IMR-90 (cell line): ENCODE measurements around the gene C1QL4. TPM values are rescaled to one million over a fixed set of nuclear protein-coding genes. Genes with fewer than 3 reads are reported as not detected.

Experiments
- ATAC-seq: fragments of 200-7000 bp; cut with Tn5 transposase; 2 replicates; pipeline ENCODE4 v1.9.1; 2020; ENCODE audit warnings: low read depth, mild to moderate bottlenecking, moderate library complexity
- BruUV-seq: library from RNA; stranded (reverse); fragments of 400-500 nt; replicated peaks from 2 replicates; lab custom pipeline; 2021; lab: Mats Ljungman, UMichigan
- CTCF ChIA-PET: fragments of 300-600 bp; formaldehyde crosslinking; extraction: SDS; loops from one replicate; lab custom pipeline; 2021; ENCODE audit warnings: antibody characterized with exemption; lab: Yijun Ruan, JAX
- POLR2A ChIA-PET: fragments of 300-600 bp; sonication (Branson Sonifier 250); formaldehyde crosslinking; loops from one replicate; lab custom pipeline; 2022; ENCODE audit warnings: antibody characterized with exemption; ENCODE audit not compliant: unreplicated experiment; lab: Charles Lee
- DNase-seq: peaks from one replicate; pipeline ENCODE4 v3.0.0; 2013
- H2AFZ ChIP-seq: replicated peaks from 2 replicates; pipeline ENCODE3; 2013; ENCODE audit warnings: low read length, mild to moderate bottlenecking; ENCODE audit not compliant: poor library complexity
- H2AK5ac ChIP-seq: 2 replicates; pipeline ENCODE4 v1.6.1; 2013; ENCODE audit warnings: low read depth, low read length, inconsistent platforms
- H2AK9ac ChIP-seq: replicated peaks from 2 replicates; pipeline ENCODE3; 2013; ENCODE audit warnings: mild to moderate bottlenecking, low read depth, low read length, moderate library complexity; ENCODE audit not compliant: poor library complexity
- H2BK120ac ChIP-seq: 2 replicates; pipeline ENCODE4 v1.6.1; 2013; ENCODE audit warnings: low read depth, low read length, inconsistent platforms
- H2BK15ac ChIP-seq: 3 replicates; pipeline ENCODE4 v1.6.1; 2013; ENCODE audit warnings: low read depth, low read length, inconsistent platforms
- H2BK20ac ChIP-seq: 2 replicates; pipeline ENCODE4 v1.6.1; 2013; ENCODE audit warnings: low read depth, mild to moderate bottlenecking, inconsistent platforms, low read length, moderate library complexity
- H2BK5ac ChIP-seq: 2 replicates; pipeline ENCODE4 v1.6.1; 2013; ENCODE audit warnings: mild to moderate bottlenecking, low read depth, low read length, inconsistent platforms; ENCODE audit not compliant: poor library complexity, severe bottlenecking
- H3K14ac ChIP-seq: replicated peaks from 2 replicates; pipeline ENCODE4 v1.6.1; 2013; ENCODE audit warnings: low read depth, low read length, inconsistent platforms
- H3K18ac ChIP-seq: 2 replicates; pipeline ENCODE4 v1.6.1; 2013; ENCODE audit warnings: low read depth, low read length, control low read depth
- H3K23ac ChIP-seq: 2 replicates; pipeline ENCODE4 v1.6.1; 2013; ENCODE audit warnings: low read depth, low read length, inconsistent platforms
- H3K27ac ChIP-seq: 2 replicates; pipeline ENCODE4 v1.5.1; 2013; ENCODE audit warnings: mild to moderate bottlenecking, control low read depth, low read length; ENCODE audit not compliant: insufficient read depth
- H3K27me3 ChIP-seq: 2 replicates; pipeline ENCODE4 v1.6.1; 2013; ENCODE audit warnings: low read length; ENCODE audit not compliant: control insufficient read depth, insufficient read depth
- H3K36me3 ChIP-seq: 2 replicates; pipeline ENCODE4 v1.6.1; 2013; ENCODE audit warnings: low read length, mixed read lengths; ENCODE audit not compliant: control insufficient read depth, insufficient read depth
- H3K4ac ChIP-seq: 2 replicates; pipeline ENCODE4 v1.6.1; 2013; ENCODE audit warnings: low read depth, low read length, inconsistent platforms
- H3K4me1 ChIP-seq: 2 replicates; pipeline ENCODE4 v1.6.1; 2013; ENCODE audit warnings: low read length, mixed read lengths; ENCODE audit not compliant: control insufficient read depth, insufficient read depth
- H3K4me2 ChIP-seq: 2 replicates; pipeline ENCODE4 v1.6.1; 2013; ENCODE audit warnings: low read depth, mild to moderate bottlenecking, control low read depth, low read length, moderate library complexity
- H3K4me3 ChIP-seq: 2 replicates; pipeline ENCODE4 v1.5.1; 2013; ENCODE audit warnings: low read depth, mild to moderate bottlenecking, control low read depth, low read length, moderate library complexity; ENCODE audit not compliant: insufficient read depth
- H3K56ac ChIP-seq: 2 replicates; pipeline ENCODE4 v1.6.1; 2013; ENCODE audit warnings: low read length, inconsistent platforms; ENCODE audit not compliant: insufficient read depth; ENCODE audit errors: extremely low read depth
- H3K79me1 ChIP-seq, 2 experiments: 2 replicates each; pipeline ENCODE4 v1.6.1; 2013; ENCODE audit warnings: low read length in 2 of 2, inconsistent platforms in 1 of 2, low read depth in 1 of 2
- H3K9ac ChIP-seq: 2 replicates; pipeline ENCODE4 v1.6.1; 2013; ENCODE audit warnings: low read depth, low read length, control low read depth
- H3K9me1 ChIP-seq: 2 replicates; pipeline ENCODE4 v1.6.1; 2013; ENCODE audit warnings: low read length, inconsistent platforms; ENCODE audit not compliant: insufficient read depth
- H3K9me3 ChIP-seq: 2 replicates; pipeline ENCODE4 v1.6.1; 2013; ENCODE audit warnings: low read length; ENCODE audit not compliant: control insufficient read depth, insufficient read depth
- H4K20me1 ChIP-seq: 2 replicates; pipeline ENCODE4 v1.6.1; 2013; ENCODE audit warnings: low read length, inconsistent platforms; ENCODE audit not compliant: insufficient read depth
- H4K5ac ChIP-seq: 2 replicates; pipeline ENCODE4 v1.6.1; 2013; ENCODE audit warnings: mild to moderate bottlenecking, low read depth, low read length, control low read depth
- H4K8ac ChIP-seq, 2 experiments: 2 replicates each; pipeline ENCODE4 v1.6.1; 2013; ENCODE audit warnings: low read depth in 2 of 2, low read length in 2 of 2, control low read depth in 1 of 2, inconsistent platforms in 1 of 2
- H4K91ac ChIP-seq: 2 replicates; pipeline ENCODE4 v1.6.1; 2013; ENCODE audit warnings: low read depth, low read length, inconsistent platforms; ENCODE audit not compliant: insufficient read depth
- BHLHE40 ChIP-seq: fragments of 150-350 bp; IDR thresholded peaks from 2 replicates; pipeline ENCODE4 v1.6.1; 2016; ENCODE audit warnings: mild to moderate bottlenecking, low read depth, low read length
- MAZ ChIP-seq: IDR thresholded peaks from 2 replicates; pipeline ENCODE4 v1.6.1; 2012; ENCODE audit warnings: low read depth, mild to moderate bottlenecking, low read length, improper control_type of control experiment, moderate library complexity, borderline replicate concordance
- POLR2A ChIP-seq: IDR thresholded peaks from 2 replicates; pipeline ENCODE4 v1.6.1; 2012; ENCODE audit warnings: mild to moderate bottlenecking, low read depth, low read length
- RAD21 ChIP-seq: IDR thresholded peaks from 2 replicates; pipeline ENCODE4 v1.6.1; 2012; ENCODE audit warnings: low read length, improper control_type of control experiment
- RFX5 ChIP-seq: IDR thresholded peaks from 2 replicates; pipeline ENCODE4 v1.8.0; 2012; ENCODE audit warnings: low read depth, mild to moderate bottlenecking, low read length, moderate library complexity
- SMC3 ChIP-seq: fragments of 150-350 bp; IDR thresholded peaks from 2 replicates; pipeline ENCODE4 v1.6.1; 2016; ENCODE audit warnings: low read depth, mild to moderate bottlenecking, antibody characterized with exemption, low read length, moderate library complexity
- WGBS, 2 experiments: methylation state at CpG; one replicate each; pipeline versions ENCODE4 v1.1.5 to v1.1.7; 2013; ENCODE audit warnings: missing lambda C conversion rate in 2 of 2; ENCODE audit not compliant: insufficient read length in 1 of 2; ENCODE audit errors: extremely low coverage in 2 of 2; 5-methylcytosine and 5-hydroxymethylcytosine counted together
- dilution Hi-C: fragments of 300-500 bp; cut with HindIII; formaldehyde crosslinking; loops from one replicate; pipeline ENCODE4 v1.14.3; 2018; ENCODE audit warnings: low sequenced_read_pairs; ENCODE audit not compliant: unreplicated experiment
- in situ Hi-C: fragments of 300-500 bp; cut with MboI; formaldehyde crosslinking; loops from 3 replicates; pipeline ENCODE4 v1.14.3; 2019; ENCODE audit warnings: low sequenced_read_pairs, inconsistent platforms, mixed read lengths
- intact Hi-C: fragments of 100-400 bp; cut with micrococcal nuclease; formaldehyde crosslinking; loops from 2 replicates; pipeline ENCODE4 v1.10.0; 2022
- polyA plus RNA-seq, 3 experiments: library from polyadenylated mRNA; depleted of rRNA; stranded (reverse); fragments of >200 nt; gene quantifications; 2 replicates each; pipeline ENCODE4 v1.2.3, GENCODE V29; 2012; ENCODE audit warnings: low replicate concordance in 1 of 3
- total RNA-seq: library from RNA; depleted of rRNA; stranded (reverse); fragments of >200 nt; gene quantifications from 2 replicates; pipeline ENCODE4 v1.2.3, GENCODE V29; 2012
- TF ChIP-seq, protein P1 (sequence below): conservative IDR thresholded peaks from 2 replicates; pipeline ENCODE4 v1.5.1; 2012; ENCODE audit warnings: mild to moderate bottlenecking, low read depth, low read length, improper control_type of control experiment

C1QL4 gene
- total and polyA plus RNA-seq, 2 of the 4 experiments (the other 2 are of a cell fraction), result 0.18 to 0.46 TPM

GRCh38 chr12:49347311-49348193, 10.6 kb upstream of the C1QL4 start:
- ChIA-PET CTCF (interaction anchor here (0.6 to 2.7 kb wide), 22 partner anchors 9 to 989 kb away, joined by 3 to 19 read pairs (median 4); partner anchors contain the start of genes C1QL4, SPATS2 and TROAP), POLR2A (interaction anchor here (0.5 to 0.6 kb wide), 2 partner anchors 206 to 411 kb away, joined by 3 to 6 read pairs; no protein-coding TSS in a partner anchor)
- Histone ChIP-seq H3K4ac (peak overlapping the region; percentile 90), H2AK9ac (peak overlapping the region; percentile 6), H3K4me1 (peaks cover 20% of the 10 kb centered on the region), H3K27ac (peak overlapping the region; percentile 2; the same call in 1 of the 2 replicates), H3K9ac (peak overlapping the region; percentile 54), H2AK5ac (peak overlapping the region; percentile 57; the same call in 1 of the 2 replicates), H4K8ac (peak overlapping the region; percentile 34 to 93), H3K36me3 (no peaks in the 10 kb centered on the region), H3K4me3 (peak overlapping the region; percentile 47), H3K4me2 (peak overlapping the region; percentile 83), H2AFZ (peak overlapping the region; percentile 92), H3K23ac (no peak overlapping the region), H2BK20ac (peak overlapping the region; percentile 43; the same call in 1 of the 2 replicates), H4K5ac (peak overlapping the region; percentile 79), H3K56ac (peak overlapping the region; percentile 56; the same call in 1 of the 2 replicates), H2BK15ac (no peak overlapping the region; the same call in 2 of the 3 replicates), H4K20me1 (0 out of 2 replicates have a peak, but pooled peaks cover 5% of the 10 kb centered on the region), H2BK5ac (no peak overlapping the region), H3K79me1 (peaks cover 5 to 17% of the 10 kb centered on the region in 2 experiments; a peak in 2 of 4 replicates), H3K9me1 (peaks cover 8% of the 10 kb centered on the region; the same call in 1 of the 2 replicates), H3K9me3 (no peaks in the 10 kb centered on the region), H3K14ac (peak overlapping the region; percentile 86), H3K27me3 (peaks cover 43% of the 10 kb centered on the region), H4K91ac (peak overlapping the region; percentile 83), H3K18ac (peak overlapping the region; percentile 53), H2BK120ac (peak overlapping the region; percentile 20; the same call in 1 of the 2 replicates)
- intact Hi-C loops, result no loop called here
- ATAC-seq (peak; percentile 89), DNase-seq (peak; percentile 89)
- TF ChIP-seq, protein P1, sequence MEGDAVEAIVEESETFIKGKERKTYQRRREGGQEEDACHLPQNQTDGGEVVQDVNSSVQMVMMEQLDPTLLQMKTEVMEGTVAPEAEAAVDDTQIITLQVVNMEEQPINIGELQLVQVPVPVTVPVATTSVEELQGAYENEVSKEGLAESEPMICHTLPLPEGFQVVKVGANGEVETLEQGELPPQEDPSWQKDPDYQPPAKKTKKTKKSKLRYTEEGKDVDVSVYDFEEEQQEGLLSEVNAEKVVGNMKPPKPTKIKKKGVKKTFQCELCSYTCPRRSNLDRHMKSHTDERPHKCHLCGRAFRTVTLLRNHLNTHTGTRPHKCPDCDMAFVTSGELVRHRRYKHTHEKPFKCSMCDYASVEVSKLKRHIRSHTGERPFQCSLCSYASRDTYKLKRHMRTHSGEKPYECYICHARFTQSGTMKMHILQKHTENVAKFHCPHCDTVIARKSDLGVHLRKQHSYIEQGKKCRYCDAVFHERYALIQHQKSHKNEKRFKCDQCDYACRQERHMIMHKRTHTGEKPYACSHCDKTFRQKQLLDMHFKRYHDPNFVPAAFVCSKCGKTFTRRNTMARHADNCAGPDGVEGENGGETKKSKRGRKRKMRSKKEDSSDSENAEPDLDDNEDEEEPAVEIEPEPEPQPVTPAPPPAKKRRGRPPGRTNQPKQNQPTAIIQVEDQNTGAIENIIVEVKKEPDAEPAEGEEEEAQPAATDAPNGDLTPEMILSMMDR, result peak; percentile 83
- TF ChIP-seq RFX5 (no peak), POLR2A (peak; percentile 74), SMC3 (peak; percentile 45), MAZ (peak; percentile 87), BHLHE40 (no peak), RAD21 (peak; percentile 30; the same call in 1 of the 2 replicates)
- in situ Hi-C loops, result no loop called here
- whole genome bisulfite sequencing, 2 experiments, result 11% methylated on average over 11 of the region's 37 CpGs; no CpG with 5 or more reads in 1 of the 2 experiments
- no TSS peak for BruUV-seq
- dilution Hi-C loops, result no loop called here
